Skin of body (tissue), 2 donors: ENCODE measurements around the gene CHN1. TPM values are rescaled to one million over a fixed set of nuclear protein-coding genes. Genes with fewer than 3 reads are reported as not detected.

ENCODE experiments used
- DNase-seq: peaks from one replicate; lab custom pipeline; 2025; lab: John Stamatoyannopoulos, UW
- total RNA-seq: library from RNA; depleted of rRNA; stranded (reverse); fragments of >200 nt; gene quantifications from one replicate; pipeline ENCODE4 v1.2.3, GENCODE V29; 2014

The CHN1 gene
- total RNA-seq, 1 donor from 2014 or later: 18.3 TPM

DNA sequence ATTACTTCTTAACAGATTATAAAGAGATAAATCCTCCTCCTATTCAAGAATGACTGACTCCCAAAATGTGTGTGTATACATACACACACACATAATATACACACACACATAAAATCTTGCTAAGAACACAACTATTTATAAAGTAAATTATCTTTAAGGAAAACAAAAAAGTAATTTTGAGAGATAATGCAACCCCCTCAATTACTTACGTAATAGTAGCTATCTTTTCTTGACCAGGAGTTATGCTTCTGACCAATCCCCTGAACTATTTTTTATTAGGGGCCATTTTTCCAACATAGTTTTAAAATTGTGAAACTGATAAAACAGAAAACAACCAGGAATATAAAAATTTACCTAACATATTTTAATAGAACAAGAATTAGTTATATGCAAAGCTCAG is 127.9 kb downstream of the CHN1 start:
- DNase-seq: no peak

DNA sequence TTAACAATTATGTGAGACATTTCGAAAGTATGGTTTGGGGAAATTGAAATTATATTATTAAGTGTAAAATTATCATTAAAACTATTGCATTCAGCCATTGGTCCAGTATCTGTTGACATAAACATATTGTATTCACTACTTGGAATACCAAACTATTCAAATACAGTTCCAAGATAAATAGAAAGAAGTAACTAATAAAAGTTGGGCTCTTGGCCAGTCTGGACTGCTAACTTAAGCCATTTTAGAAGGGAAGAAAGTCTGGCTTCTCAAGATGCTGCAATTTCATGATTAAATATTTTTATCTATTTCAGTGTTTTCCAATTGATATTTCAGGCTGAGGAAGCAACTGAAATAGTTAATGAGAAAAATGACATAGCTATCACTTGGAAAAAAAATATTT is 131.1 kb downstream of the CHN1 start:
- DNase-seq: peak; percentile 47

DNA sequence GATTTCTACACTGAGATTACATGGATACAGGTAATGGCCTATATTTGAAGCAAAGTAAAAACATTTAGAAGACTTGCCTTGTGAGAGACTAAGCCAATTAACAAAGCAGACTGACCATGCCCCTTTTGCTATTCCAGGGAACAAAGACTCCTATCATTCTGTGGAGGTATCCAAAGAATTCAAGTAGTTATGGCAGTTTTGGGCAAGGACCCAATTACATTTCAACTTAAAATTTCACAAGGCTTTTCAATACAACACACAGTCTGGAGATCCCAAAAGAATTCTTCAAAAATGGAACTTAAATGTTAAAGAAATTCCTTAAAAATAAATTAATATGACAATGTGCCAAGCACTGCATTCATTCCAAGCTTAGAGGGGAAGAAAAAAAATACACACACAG is 131.7 kb downstream of the CHN1 start:
- peak; percentile 21 for DNase-seq

DNA sequence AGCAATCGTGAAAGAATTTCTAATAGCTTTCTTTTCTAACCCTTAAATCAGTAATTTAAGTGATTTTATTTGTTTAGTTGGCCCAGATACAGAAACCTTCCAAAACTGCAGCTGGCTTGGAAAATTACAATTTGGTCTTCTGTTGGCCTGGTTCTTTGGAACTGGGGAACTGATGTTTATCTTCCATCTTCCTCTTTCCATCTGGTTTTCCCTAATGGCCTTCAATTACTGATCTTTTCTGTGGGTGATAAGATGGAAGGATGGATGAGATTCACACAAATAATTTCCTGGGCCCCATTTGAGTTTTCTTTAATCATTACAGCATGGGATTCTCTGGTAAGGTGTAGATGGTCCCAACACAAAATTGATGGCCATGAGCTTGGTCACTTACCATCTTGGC is 134.4 kb downstream of the CHN1 start:
- no peak for DNase-seq

DNA sequence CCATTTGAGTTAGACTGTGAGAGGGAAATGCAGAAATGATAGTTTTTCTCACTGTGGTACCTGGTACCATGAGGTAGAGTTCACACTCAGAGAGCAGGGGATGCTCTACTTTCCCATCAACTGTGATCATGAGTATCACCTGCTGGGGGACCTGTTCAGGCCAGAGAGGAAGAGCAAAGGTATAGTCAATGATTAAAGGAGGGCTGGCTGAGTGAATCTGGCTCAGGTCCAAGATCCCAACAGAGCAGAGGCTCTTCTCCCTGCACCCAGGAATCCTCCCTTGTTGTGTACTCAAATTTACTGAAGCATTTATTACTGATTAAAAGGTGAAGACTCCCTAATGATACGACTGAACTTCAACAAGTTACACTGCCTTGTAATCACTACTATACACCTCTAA is 136.3 kb downstream of the CHN1 start:
- DNase-seq: no peak

DNA sequence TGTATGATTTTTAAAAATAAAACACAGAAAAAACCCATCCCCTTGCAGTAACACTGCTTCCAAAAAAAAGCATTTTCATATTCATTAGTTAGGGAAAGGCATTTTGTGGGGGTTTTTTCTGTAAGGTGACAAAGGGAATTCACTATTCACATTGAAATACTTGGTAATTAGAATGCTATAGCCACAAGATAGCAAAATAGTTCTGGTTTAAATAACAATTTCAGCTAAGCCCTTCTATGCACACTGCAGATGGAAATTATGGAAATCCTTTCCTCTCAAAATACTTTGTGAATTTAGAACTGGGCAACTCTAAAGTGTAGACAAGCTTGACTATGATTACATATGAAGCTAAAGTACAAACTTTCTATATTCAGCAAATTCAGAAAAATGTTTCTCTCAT is 138.8 kb downstream of the CHN1 start:
- no peak for DNase-seq

DNA sequence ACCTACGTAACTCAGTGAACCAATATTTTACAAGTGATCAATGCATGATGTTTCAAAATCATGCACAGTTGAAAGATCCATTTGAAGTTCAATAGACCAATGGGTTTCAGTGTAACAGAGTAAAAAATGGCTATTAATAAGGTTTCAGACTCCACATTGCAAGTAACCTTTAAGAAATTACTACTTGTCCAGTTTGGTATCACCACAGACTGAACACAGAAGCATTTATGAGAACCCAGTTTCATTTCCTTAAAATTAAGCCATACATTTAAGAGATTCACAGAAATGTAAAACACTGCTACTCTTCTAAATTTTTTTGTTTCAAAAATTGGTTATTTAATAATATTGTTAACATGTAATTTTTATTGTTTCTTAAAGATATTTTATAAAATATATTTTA is 142.0 kb downstream of the CHN1 start:
- DNase-seq: no peak

DNA sequence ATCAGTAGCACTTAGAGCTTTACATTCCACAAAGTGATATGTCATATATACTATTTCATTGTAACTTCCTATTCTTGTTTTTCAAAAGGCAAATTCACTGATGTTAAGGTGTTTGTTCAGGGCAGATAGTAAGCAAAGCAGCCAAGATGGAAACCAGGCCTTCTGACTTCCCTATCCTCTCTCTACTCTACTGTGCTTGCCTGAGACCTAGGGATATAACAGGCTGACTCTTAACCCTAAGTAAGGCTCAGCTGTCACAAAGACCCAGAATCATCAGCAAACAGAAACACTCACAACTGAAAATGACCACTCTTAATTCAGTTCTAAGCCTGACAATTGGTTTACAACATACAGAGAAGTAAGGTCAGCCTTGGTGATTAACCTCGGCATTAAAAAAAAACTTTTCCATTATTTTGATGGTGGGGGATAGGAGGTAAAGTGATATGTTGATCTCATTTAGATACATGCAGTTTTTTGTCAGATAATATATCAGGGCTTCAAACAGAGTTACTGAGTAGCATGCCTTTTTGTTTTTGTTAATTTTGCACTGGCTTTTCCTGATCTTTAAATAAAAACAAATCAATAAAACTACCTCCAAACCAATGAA is 145.5 kb downstream of the CHN1 start:
- DNase-seq: no peak

DNA sequence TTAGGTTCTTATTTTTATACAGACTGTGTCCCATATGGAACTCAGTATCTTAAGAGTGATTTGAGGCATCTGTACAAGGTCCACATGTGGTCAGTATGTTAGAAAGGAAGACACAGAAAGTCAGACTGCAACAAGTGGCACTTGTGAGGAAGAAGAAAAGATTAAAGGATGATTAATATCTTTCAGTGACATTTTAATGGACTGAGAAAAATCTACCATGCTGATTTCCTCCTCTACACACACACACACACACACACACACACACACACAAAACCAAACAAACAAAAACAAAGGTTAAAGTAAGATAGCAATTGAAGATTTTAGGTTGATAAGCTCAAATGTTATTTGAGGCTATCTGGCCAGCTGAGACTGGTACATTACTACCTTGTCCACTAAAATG is 146.4 kb downstream of the CHN1 start:
- no peak for DNase-seq

DNA sequence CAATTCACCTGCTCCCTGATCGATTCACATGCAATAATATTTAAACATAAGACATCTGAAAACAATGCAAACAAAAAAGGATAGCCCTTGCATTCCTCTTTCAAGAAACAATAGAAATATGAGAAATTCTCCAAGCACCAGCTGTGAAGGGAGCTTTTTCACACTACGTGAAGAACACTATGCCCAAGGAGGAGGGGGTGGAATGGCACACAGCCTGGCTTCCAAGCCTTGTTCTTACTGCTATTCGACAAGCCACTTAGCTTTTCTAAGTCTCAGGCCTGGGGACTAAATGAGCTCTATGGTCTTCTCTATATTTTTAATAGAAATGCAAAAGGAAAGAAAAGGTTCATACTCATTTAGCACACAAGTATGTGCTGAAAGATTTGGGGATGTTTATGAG is 148.7 kb downstream of the CHN1 start:
- no peak for DNase-seq

DNA sequence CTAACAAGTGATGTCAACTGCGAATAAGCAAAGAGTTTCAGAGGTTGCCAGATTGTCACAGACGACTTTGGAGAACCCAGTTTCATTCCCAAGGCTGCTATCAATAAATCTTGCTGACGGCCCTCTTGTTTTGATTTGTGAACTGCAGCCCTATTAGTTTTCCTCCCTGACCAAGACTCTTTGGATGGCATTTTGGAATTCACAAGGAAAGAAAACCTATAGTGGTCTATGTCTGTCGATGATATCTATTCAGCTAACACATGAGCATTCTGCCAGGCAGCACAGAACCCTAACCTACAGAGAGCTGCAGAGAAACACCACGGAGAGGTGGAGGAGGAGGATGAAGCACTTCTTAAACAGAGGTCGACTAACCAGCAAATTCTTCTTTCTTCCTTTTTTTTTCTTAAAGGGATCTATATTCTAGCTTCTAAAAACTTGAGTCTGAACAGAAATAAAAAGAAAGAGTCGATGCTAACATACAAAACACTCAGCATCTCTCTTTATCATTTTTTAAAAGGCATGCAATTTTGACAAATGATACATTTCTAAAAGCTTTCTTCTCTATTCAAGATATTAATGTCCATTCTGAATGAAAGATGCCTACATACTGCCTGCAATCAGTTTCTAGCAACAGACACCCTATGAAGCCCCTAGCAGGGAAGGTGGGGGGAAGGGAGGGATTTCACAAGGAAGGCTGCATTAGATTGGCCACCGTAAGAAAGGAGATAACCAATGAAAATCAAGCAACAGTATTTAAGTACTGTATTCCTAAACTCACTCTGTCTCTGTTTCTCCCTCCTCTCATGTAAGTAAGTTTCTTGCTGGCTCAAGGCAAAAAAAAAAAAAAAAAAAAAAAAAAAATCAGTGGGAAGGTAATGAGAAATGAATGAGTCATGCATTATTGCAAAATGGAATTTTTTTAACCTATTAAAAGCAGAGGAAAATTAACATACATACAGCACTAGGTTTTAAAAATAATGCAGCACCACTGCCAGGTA is 157.9 kb downstream of the CHN1 start:
- DNase-seq: peak; percentile 83

DNA sequence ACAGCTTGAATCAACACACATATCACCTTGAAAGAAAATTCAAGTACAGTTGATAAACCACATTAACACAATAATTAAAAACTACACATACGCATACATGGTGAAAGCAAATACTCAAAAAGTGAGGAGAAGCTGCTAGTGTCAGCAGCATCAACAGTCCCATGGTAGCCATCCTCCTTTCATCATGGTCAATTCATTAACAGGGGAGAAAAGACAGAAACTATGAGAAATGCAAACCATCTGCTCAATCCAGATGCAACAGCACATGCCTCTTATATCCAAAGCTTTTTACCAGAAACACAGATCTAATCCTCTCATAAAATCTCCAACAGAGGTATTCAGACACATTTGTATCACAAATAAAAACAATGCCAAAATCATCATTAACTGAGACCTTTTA is 159.0 kb downstream of the CHN1 start:
- peak; percentile 59 for DNase-seq

DNA sequence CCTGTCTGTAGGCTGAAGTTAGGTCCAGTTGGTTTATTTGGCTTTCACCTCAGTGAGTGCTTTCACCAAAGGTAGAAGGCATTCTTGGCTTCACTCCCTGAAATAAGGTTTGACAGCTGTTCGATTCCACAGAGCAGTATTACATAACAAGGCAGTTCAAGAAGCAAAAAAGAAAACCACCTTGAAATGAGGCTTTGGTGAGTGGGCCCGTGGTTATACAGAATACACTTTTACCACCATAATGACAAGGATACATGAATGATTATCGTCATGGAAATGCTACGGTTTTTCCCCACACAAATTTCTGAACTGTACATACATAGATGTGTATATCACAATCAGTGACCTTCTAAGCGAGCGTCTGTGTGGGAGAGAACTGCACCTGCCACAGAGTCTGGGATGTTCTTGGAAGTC is 160.9 kb downstream of the CHN1 start:
- no peak for DNase-seq

DNA sequence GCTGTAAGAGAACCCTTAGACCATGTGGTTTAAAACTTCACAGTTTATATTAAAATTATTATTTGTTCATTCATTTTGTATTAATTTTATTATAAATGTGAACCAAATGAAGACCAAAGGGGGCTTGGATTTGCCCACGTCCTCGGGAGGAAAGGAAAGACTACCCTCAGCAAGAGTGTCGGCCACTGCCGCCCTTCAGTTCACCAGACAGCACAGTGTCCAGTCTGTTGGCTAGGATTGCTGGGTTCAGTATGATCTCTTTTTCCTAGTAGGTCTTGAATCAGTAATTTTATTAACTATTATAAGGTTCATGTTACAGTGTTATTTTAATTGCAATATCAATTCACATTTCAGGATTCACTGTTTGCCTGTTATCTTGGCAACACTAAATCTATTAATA is 162.7 kb downstream of the CHN1 start:
- DNase-seq: no peak

DNA sequence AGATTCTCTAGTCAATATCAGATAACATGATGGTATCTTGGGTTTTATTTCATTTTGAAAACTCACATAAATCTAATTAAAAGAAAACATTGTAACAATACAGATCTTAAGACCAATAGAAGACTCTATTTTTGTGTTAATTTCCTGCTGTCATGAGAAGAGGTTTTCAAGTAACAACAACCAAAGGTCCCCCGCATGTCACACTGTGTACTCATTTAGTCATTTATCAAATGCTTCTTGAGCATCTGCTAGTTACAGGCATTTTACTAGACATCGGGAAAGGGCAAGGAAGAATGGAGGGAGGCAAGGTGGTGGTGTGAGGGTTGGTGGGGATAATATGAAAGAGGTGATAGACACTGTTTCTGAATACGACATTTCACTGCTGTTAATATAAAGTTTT is 163.2 kb downstream of the CHN1 start:
- no peak for DNase-seq

DNA sequence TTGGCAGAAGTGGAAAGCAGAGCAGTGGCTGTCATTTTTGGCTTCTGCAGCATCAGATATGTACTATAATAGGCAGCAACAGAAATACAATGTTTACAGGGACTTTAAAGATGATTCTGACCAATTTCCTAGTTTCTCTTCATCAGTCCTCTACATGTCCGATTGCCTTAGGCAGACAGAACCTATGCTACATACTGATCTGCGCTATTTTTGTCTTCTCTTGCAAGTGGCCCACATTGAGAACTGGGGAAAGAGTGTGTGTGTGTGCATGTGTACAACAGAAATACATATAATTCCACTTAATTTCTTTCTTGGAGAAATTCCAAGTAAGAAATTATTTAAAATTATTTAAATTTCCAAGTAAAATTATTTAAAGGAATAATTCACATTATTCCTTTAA is 163.8 kb downstream of the CHN1 start:
- DNase-seq: no peak

DNA sequence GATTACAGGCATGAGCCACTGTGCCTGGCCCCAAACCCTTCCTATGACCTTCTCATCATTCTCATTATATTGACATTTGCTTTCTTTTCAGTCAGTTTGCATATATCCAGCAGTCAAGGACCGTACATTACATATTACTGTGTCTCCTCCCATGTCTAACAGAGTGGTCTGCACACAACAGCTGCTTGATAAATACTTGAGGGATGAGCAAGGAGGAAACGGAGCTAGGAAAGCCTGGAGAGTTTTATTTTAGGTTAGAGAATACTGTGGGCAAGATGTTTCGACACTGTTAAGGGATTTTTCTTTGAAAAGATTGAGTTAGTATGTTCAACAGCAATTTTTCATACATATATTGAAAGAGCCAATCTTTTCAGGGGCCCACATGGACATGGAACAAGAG is 164.7 kb downstream of the CHN1 start:
- DNase-seq: peak; percentile 21

DNA sequence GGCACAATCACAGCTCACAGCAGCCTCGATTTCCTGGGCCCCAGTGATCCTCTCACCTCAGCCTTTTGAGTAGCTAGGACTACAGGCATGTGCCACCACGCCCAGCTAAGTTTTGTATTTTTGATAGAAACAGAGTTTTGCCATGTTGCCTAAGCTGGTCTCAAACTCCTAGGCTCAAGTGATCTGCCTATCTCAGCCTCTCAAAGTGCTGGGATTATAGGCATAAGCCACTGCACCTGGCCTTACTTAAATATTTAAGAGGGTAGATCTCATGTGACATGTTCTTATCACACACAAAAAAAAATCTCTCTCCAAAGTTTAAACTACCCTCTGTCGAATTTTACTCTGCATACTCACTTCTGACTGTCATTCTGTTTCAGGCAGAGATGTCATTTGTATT is 165.5 kb downstream of the CHN1 start:
- DNase-seq: no peak

DNA sequence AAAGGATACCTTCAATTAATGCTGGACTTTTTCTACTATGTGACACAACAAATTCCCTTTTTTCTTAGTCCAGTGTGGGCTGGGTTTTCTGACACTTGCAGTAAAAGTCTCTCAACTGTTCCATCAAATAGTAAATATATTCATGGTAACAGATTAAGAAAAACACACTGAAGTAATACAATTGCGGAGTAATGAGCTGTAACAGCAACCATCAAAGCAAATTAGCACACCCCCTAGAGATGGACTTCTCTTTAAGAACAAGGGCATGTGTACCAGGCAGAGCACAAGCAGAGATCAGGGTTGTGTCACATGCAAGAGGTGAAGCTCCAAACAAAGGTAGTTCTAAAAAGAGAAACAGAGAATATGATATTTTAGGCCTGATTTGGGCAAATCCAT is 168.2 kb downstream of the CHN1 start:
- DNase-seq: no peak

DNA sequence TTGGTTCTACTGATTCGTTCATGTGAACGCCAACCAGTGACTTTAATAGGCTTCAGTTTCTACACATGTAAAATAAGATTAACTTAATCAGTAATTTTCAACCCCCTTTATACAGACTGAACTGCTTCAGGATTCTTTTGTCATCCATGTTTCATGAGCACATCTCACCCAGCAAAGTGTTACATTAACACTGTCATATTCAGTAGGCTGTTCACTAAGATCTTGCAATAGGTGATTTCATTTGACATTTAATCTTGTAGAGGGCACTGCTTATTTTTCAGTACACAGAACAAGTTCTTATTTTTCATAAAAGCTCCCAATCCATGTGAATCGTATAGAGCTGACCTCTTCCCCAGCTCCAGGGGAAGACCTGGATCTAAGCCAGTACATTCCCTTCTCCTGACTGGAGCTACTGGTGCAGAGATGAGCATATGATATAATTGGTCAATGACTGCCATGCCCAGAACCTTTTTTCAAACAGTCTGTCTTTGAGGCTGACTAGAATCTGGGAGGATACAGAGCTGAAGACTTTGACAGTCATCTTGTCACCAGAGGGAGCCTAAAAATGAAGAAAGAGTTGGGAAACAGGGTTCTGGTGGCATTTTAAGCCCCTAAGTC is 168.7 kb downstream of the CHN1 start:
- no peak for DNase-seq

DNA sequence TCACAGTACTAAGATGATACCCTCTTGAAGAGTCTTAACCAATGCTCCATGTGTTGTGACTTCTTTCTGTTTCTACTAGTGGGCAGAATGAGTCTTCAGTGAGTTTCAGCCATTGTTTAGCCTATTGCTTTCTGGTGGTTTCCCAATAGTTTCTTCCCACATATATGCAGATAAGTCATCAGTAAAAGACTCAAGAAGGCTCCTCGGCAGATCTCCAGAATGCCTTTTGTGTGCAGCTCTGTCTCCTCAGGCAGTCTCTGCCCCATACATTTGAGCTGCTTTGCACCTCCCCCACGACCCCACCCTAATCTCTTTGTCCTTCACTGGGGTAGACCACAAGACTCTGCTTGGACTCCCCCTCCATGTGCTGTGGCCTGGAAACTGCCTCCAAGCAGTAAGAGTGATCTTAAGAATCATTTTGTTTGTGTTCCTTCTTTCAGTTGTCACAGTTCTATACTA is 169.4 kb downstream of the CHN1 start:
- no peak for DNase-seq

DNA sequence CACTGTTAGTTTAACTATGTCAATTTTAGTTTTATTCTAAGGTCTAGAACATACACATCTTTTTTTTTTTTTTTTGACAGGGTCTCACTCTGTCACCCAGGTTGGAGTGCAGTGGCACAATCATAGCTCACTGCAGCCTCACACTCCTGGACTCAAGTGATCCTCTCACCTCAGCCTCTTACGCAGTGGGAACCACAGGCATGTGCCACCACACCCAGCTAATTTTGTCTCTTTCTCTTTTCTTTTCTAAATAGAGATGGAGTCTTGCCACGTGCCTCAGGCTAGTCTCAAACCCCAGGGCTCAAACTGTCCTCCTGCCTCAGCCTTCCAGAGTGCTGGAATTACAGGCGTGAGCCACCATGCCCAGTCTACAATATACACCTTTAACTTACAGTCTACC is 171.4 kb downstream of the CHN1 start:
- no peak for DNase-seq
